ENCODE measurements around the gene COX7C.
"Not testable (repeated sequence)": the region's sequence is repeated elsewhere in the genome, so short reads cannot be mapped to it uniquely, and the experiment has no call there.

GRCh38 chr5:86660771-86661170, 43.0 kb downstream of the COX7C start:
- not testable (repeated sequence) for TF ChIP-seq CTCF (tag by site-specific recombination; IDR thresholded peaks at IDR 0.05); GLI2 (tag by site-specific recombination; IDR thresholded peaks at IDR 0.05; ENCODE audit: borderline replicate concordance, low read depth); YY1 (tag by site-specific recombination; IDR thresholded peaks at IDR 0.05); ZNF670 (tag by site-specific recombination; IDR thresholded peaks at IDR 0.05; ENCODE audit: low read depth); ZBTB48 (tag by site-specific recombination; IDR thresholded peaks at IDR 0.05); ZNF510 (tag by site-specific recombination; IDR thresholded peaks at IDR 0.05; ENCODE audit: insufficient replicate concordance); KLF8 (tag by site-specific recombination; IDR thresholded peaks at IDR 0.05)
